A549 (cell line): ENCODE results near the gene RABL6. TPM values are rescaled to one million over a fixed set of nuclear protein-coding genes. Genes with fewer than 3 reads are reported as not detected.

Experiments
- ATAC-seq, 2 experiments: fragments of 200-7000 bp in 1 of 2; fragments of >200 bp in 1 of 2; cut with Nextera tagmentation in 1 of 2; cut with Tn5 transposase in 1 of 2; 3 replicates each; pipeline versions ENCODE4 v1.8.0 to v1.9.1; 2018 to 2020; ENCODE audit warnings: mild to moderate bottlenecking in 1 of 2, moderate library complexity in 1 of 2
- CTCF ChIA-PET: fragments of 300-600 bp; sonication (Branson Sonifier 250); formaldehyde crosslinking; extraction: SDS; loops from one replicate; lab custom pipeline; 2021; ENCODE audit warnings: antibody characterized with exemption, inconsistent platforms; lab: Yijun Ruan, JAX
- POLR2A ChIA-PET: fragments of 350-600 bp; formaldehyde crosslinking; extraction: SDS; loops from one replicate; lab custom pipeline; 2021; ENCODE audit warnings: antibody characterized with exemption, inconsistent platforms; lab: Yijun Ruan, JAX
- DNase-seq, 2 experiments: peaks; one replicate each; pipeline versions ENCODE4 v3.0.0 to v3.0.0-alpha.2; 2011 to 2016; ENCODE audit warnings: low read depth in 1 of 2, low spot score in 1 of 2
- FAIRE-seq: peaks from 2 replicates; lab custom pipeline; 2011; peaks lifted over from hg19 to GRCh38; lab: Jason Lieb, UNC
- H3K27ac ChIP-seq, 2 experiments: fragments of >200 bp; sonication (Bioruptor Twin); formaldehyde crosslinking; 3 replicates each; pipeline ENCODE4 v1.5.1; 2016 to 2017
- H3K4me1 ChIP-seq: fragments of >200 bp; sonication (Bioruptor Twin); formaldehyde crosslinking; 3 replicates; pipeline ENCODE4 v1.6.1; 2016
- H3K4me2 ChIP-seq: fragments of >200 bp; sonication (Bioruptor Twin); formaldehyde crosslinking; 3 replicates; pipeline ENCODE4 v1.6.1; 2016
- H3K4me3 ChIP-seq: fragments of >200 bp; sonication (Bioruptor Twin); formaldehyde crosslinking; 3 replicates; pipeline ENCODE4 v1.5.1; 2016
- H3K9me3 ChIP-seq: fragments of >200 bp; sonication (Bioruptor Twin); formaldehyde crosslinking; 3 replicates; pipeline ENCODE4 v1.6.1; 2016
- BHLHE40 ChIP-seq: IDR thresholded peaks from 2 replicates; pipeline ENCODE4 v1.6.1; 2012; ENCODE audit warnings: low read depth, low read length, inconsistent platforms
- CBX2 ChIP-seq: fragments of 200-600 bp; sonication (generic); IDR thresholded peaks from 2 replicates; pipeline ENCODE4 v1.6.1; 2016; ENCODE audit warnings: low read depth, mild to moderate bottlenecking, borderline replicate concordance
- CEBPB ChIP-seq, 2 experiments: fragments of >200 bp in 1 of 2; sonication (Bioruptor Twin) in 1 of 2; formaldehyde crosslinking in 1 of 2; IDR thresholded peaks; 2 replicates each; pipeline ENCODE4 v1.6.1; 2012 to 2016
- CHD2 ChIP-seq: fragments of 150-350 bp; IDR thresholded peaks from 2 replicates; pipeline ENCODE4 v1.6.1; 2014; ENCODE audit warnings: low read length; ENCODE audit not compliant: partially characterized antibody
- EHMT2 ChIP-seq: fragments of 200-600 bp; sonication (generic); IDR thresholded peaks from 2 replicates; pipeline ENCODE4 v1.6.1; 2016; ENCODE audit warnings: antibody characterized with exemption, low read depth, mild to moderate bottlenecking, moderate library complexity
- ELK1 ChIP-seq: fragments of 150-350 bp; IDR thresholded peaks from 2 replicates; pipeline ENCODE4 v1.6.1; 2014; ENCODE audit warnings: low read depth, mild to moderate bottlenecking, low read length
- FOSB ChIP-seq: fragments of 250-450 bp; sonication (Bioruptor Pico); IDR thresholded peaks from 2 replicates; pipeline ENCODE4 v1.5.0; 2020; ENCODE audit warnings: mild to moderate bottlenecking, moderate library complexity
- FOXS1 ChIP-seq: fragments of 250-450 bp; sonication (Bioruptor Pico); IDR thresholded peaks from 2 replicates; pipeline ENCODE4 v1.5.0; 2020; ENCODE audit warnings: mild to moderate bottlenecking, moderate library complexity
- HEYL ChIP-seq: fragments of 250-450 bp; sonication (Bioruptor Pico); IDR thresholded peaks from 2 replicates; pipeline ENCODE4 v1.8.0; 2021; ENCODE audit warnings: mild to moderate bottlenecking, moderate library complexity
- HMGXB4 ChIP-seq: fragments of 250-450 bp; sonication (Bioruptor Pico); IDR thresholded peaks from 2 replicates; pipeline ENCODE4 v1.5.0; 2021; ENCODE audit warnings: mild to moderate bottlenecking, moderate library complexity, borderline replicate concordance
- HOXA7 ChIP-seq: fragments of 250-450 bp; sonication (Bioruptor Pico); IDR thresholded peaks from 2 replicates; pipeline ENCODE4 v1.5.0; 2020; ENCODE audit warnings: mild to moderate bottlenecking, moderate library complexity
- JUN ChIP-seq, 2 experiments: fragments of >200 bp; sonication (Bioruptor Twin); formaldehyde crosslinking; IDR thresholded peaks; 2 replicates in 1 of 2; 3 replicates in 1 of 2; pipeline ENCODE4 v1.6.1; 2016 to 2017
- JUNB ChIP-seq: fragments of >200 bp; sonication (Bioruptor Twin); formaldehyde crosslinking; IDR thresholded peaks from 2 replicates; pipeline ENCODE4 v1.6.1; 2016
- KDM5A ChIP-seq: fragments of 200-600 bp; sonication (generic); IDR thresholded peaks from 2 replicates; pipeline ENCODE4 v1.6.1; 2016; ENCODE audit warnings: antibody characterized with exemption, mild to moderate bottlenecking
- NPAS2 ChIP-seq: fragments of 250-450 bp; sonication (Bioruptor Pico); IDR thresholded peaks from 2 replicates; pipeline ENCODE4 v1.8.0; 2022; ENCODE audit warnings: mild to moderate bottlenecking, moderate library complexity, borderline replicate concordance
- NR3C1 ChIP-seq: fragments of >200 bp; sonication (Bioruptor Twin); formaldehyde crosslinking; IDR thresholded peaks from 3 replicates; pipeline ENCODE4 v1.6.1; 2017
- PBX3 ChIP-seq: IDR thresholded peaks from 2 replicates; pipeline ENCODE4 v1.6.1; 2012
- POLR2AphosphoS2 ChIP-seq: conservative IDR thresholded peaks from 2 replicates; pipeline ENCODE4 v1.6.1; 2012; ENCODE audit warnings: low read length, improper control_type of control experiment, inconsistent platforms
- USF2 ChIP-seq: fragments of 450-650 bp; IDR thresholded peaks from 2 replicates; pipeline ENCODE4 v1.6.1; 2014; ENCODE audit warnings: antibody characterized with exemption
- ZC3H11A ChIP-seq: fragments of 450-650 bp; IDR thresholded peaks from 2 replicates; pipeline ENCODE4 v1.6.1; 2014; ENCODE audit warnings: antibody characterized with exemption, mild to moderate bottlenecking
- WGBS: methylation state at CpG from one replicate; pipeline ENCODE4 v1.1.6; 2017; ENCODE audit errors: missing lambda C conversion rate; 5-methylcytosine and 5-hydroxymethylcytosine counted together
- polyA plus RNA-seq, 4 experiments: library from polyadenylated mRNA; depleted of rRNA in 3 of 4; stranded (reverse); fragments of >200 nt; fragmentation: RNase III in 1 of 4; extraction: RNeasy Plus Mini Kit Qiagen cat#74134 plus additional on column Dnase treatment in 1 of 4; gene quantifications; 2 replicates in 3 of 4; 3 replicates in 1 of 4; pipeline ENCODE4 v1.2.3, GENCODE V29; 2011 to 2017

The RABL6 gene
- polyA plus RNA-seq, 2 of the 4 experiments (the other 2 are of a cell fraction), result 46.8 to 71.4 TPM

GRCh38 chr9:136835162-136835931 lies 27.6 kb downstream of the RABL6 start:
- TF ChIP-seq JUNB, result no peak
- TF ChIP-seq JUN (IDR thresholded peaks at IDR 0.05), result no peak
- no peak for TF ChIP-seq BHLHE40
- TF ChIP-seq CEBPB (IDR thresholded peaks at IDR 0.05), result no peak
- TF ChIP-seq FOSB (CRISPR knock-in tag), result no peak
- no peak for TF ChIP-seq HMGXB4 (CRISPR knock-in tag)
- TF ChIP-seq ZC3H11A, result no peak
- TF ChIP-seq FOXS1 (CRISPR knock-in tag), result no peak
- TF ChIP-seq KDM5A, result no peak
- TF ChIP-seq CBX2, result no peak
- TF ChIP-seq CHD2, result no peak
- no peak for TF ChIP-seq POLR2AphosphoS2
- TF ChIP-seq HEYL (CRISPR knock-in tag), result no peak
- TF ChIP-seq HOXA7 (CRISPR knock-in tag), result no peak
- no peak for TF ChIP-seq NR3C1
- no peak for TF ChIP-seq NPAS2 (CRISPR knock-in tag)
- no peak for TF ChIP-seq ELK1
- FAIRE-seq (no peak), DNase-seq (no peak), ATAC-seq (no peak)
- no peak overlapping the region for H3K4me3 ChIP-seq
- peaks cover 23% of the 10 kb centered on the region for H3K4me1 ChIP-seq
- H3K9me3 ChIP-seq, result no peaks in the 10 kb centered on the region
- 93% methylated on average over 35 of the region's 36 CpGs for WGBS
- ChIA-PET POLR2A (interaction anchor here (1.1 kb wide), 1 partner anchor 27 kb away, joined by 3 read pairs; no protein-coding TSS in a partner anchor), CTCF (interaction anchor here (0.6 to 8.1 kb wide), 12 partner anchors 8 to 195 kb away, joined by 3 to 72 read pairs (median 4); partner anchors contain the start of genes AJM1 and RABL6)
- H3K27ac ChIP-seq, result no peak overlapping the region
- H3K4me2 ChIP-seq, result no peak overlapping the region

GRCh38 chr9:136835932-136836904 lies 28.5 kb downstream of the RABL6 start:
- CTCF ChIA-PET, result interaction anchor here (1.0 to 8.1 kb wide), 12 partner anchors 7 to 210 kb away, joined by 3 to 72 read pairs (median 4); partner anchors contain the start of genes AJM1, NPDC1 and RABL6
- WGBS, result 95% methylated on average over 13 of the region's 21 CpGs
- H3K27ac ChIP-seq, result no peak overlapping the region
- DNase-seq (no peak), FAIRE-seq (no peak), ATAC-seq (no peak)
- no peaks in the 10 kb centered on the region for H3K9me3 ChIP-seq
- no peak overlapping the region for H3K4me3 ChIP-seq
- H3K4me1 ChIP-seq, result peaks cover 32% of the 10 kb centered on the region
- no peak overlapping the region for H3K4me2 ChIP-seq
- TF ChIP-seq HMGXB4 (CRISPR knock-in tag) (no peak), USF2 (no peak), PBX3 (no peak), NR3C1 (no peak), EHMT2 (no peak), JUN (IDR thresholded peaks at IDR 0.05) (no peak), CBX2 (no peak)
- POLR2A ChIA-PET, result interaction anchor here (1.0 to 1.1 kb wide), 2 partner anchors 29 to 67 kb away, joined by 5 read pairs; partner anchors contain the start of gene RABL6
